Adipocyte (in vitro differentiated cells): ENCODE measurements around the gene B3GNT5.
A peak's percentile ranks its signal among the peaks of the same experiment; 100 is the strongest.

Source experiments
- DNase-seq: peaks from one replicate; pipeline ENCODE4 v3.0.0-alpha.2; 2015; ENCODE audit warnings: low read depth
- H3K27me3 ChIP-seq: replicated peaks from 2 replicates; pipeline ENCODE4 v1.7.0; 2013; ENCODE audit warnings: mild to moderate bottlenecking, low read length, moderate library complexity; ENCODE audit not compliant: control insufficient read depth, insufficient read depth
- H3K36me3 ChIP-seq: 2 replicates; pipeline ENCODE4 v1.7.0; 2013; ENCODE audit warnings: low read length, mild to moderate bottlenecking, moderate library complexity; ENCODE audit not compliant: control insufficient read depth, insufficient read depth, severe bottlenecking
- H3K4me1 ChIP-seq: 2 replicates; pipeline ENCODE4 v1.7.0; 2013; ENCODE audit warnings: mild to moderate bottlenecking, low read length, moderate library complexity; ENCODE audit not compliant: control insufficient read depth, insufficient read depth
- H3K4me3 ChIP-seq: 2 replicates; pipeline ENCODE4 v1.7.0; 2013; ENCODE audit warnings: mild to moderate bottlenecking, low read length, moderate library complexity
- H3K9ac ChIP-seq: 2 replicates; pipeline ENCODE4 v1.7.0; 2013; ENCODE audit warnings: mild to moderate bottlenecking, low read length, moderate library complexity
- H3K9me3 ChIP-seq: 2 replicates; pipeline ENCODE4 v1.7.0; 2013; ENCODE audit warnings: mild to moderate bottlenecking, low read length, moderate library complexity; ENCODE audit not compliant: control insufficient read depth

Gene B3GNT5

GRCh38 chr3:183268366-183268765, 15.3 kb downstream of the B3GNT5 start:
- Histone ChIP-seq H3K9me3 (no peaks in the 10 kb centered on the region), H3K27me3 (no peaks in the 10 kb centered on the region), H3K4me3 (no peak overlapping the region), H3K4me1 (peaks cover 19% of the 10 kb centered on the region), H3K9ac (no peak overlapping the region), H3K36me3 (no peaks in the 10 kb centered on the region)
- no peak for DNase-seq

DNA sequence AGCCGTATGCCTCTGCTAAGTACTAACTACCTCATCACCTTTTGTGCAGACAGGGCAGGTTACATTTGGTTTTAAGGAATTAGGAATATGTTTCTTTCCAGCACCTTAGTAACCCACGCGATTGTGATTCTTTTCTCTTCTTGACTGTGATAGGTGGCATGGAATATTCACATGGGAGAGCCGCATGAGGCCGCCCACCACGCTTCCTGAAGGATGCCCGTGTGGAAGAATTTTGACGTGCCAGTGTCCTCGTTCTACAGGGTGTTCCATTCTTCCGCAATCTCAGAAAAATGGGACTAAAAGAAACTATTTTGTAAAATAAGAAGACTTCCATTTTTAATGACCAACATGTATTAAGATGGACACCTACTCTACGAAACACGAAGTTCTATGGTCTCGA, 16.3 kb downstream of the B3GNT5 start:
- Histone ChIP-seq H3K4me3 (no peak overlapping the region), H3K9ac (no peak overlapping the region), H3K4me1 (peaks cover 19% of the 10 kb centered on the region), H3K27me3 (no peaks in the 10 kb centered on the region), H3K36me3 (no peaks in the 10 kb centered on the region), H3K9me3 (no peaks in the 10 kb centered on the region)
- DNase-seq = no peak

DNA sequence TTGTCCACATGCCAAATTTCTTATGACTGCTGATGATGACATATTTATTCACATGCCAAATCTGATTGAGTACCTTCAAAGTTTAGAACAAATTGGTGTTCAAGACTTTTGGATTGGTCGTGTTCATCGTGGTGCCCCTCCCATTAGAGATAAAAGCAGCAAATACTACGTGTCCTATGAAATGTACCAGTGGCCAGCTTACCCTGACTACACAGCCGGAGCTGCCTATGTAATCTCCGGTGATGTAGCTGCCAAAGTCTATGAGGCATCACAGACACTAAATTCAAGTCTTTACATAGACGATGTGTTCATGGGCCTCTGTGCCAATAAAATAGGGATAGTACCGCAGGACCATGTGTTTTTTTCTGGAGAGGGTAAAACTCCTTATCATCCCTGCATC, 17.3 kb downstream of the B3GNT5 start:
- H3K4me3 ChIP-seq = no peak overlapping the region
- H3K9me3 ChIP-seq = no peaks in the 10 kb centered on the region
- no peaks in the 10 kb centered on the region for H3K27me3 ChIP-seq
- no peak overlapping the region for H3K9ac ChIP-seq
- DNase-seq = no peak
- peaks cover 17% of the 10 kb centered on the region for H3K4me1 ChIP-seq
- H3K36me3 ChIP-seq = no peaks in the 10 kb centered on the region

- no peak for DNase-seq
- no peaks in the 10 kb centered on the region for H3K9me3 ChIP-seq
- no peaks in the 10 kb centered on the region for H3K27me3 ChIP-seq
- H3K9ac ChIP-seq = no peak overlapping the region
- peaks cover 14% of the 10 kb centered on the region for H3K4me1 ChIP-seq
- no peak overlapping the region for H3K4me3 ChIP-seq
- H3K36me3 ChIP-seq = no peaks in the 10 kb centered on the region
These were observed 19.1 kb downstream of the B3GNT5 start for GRCh38 chr3:183272142-183272541.

- H3K9me3 ChIP-seq = no peaks in the 10 kb centered on the region
- no peak overlapping the region for H3K4me3 ChIP-seq
- no peak for DNase-seq
- no peaks in the 10 kb centered on the region for H3K36me3 ChIP-seq
- H3K9ac ChIP-seq = no peak overlapping the region
- peaks cover 14% of the 10 kb centered on the region for H3K4me1 ChIP-seq
- H3K27me3 ChIP-seq = no peaks in the 10 kb centered on the region
These were observed 19.7 kb downstream of the B3GNT5 start for GRCh38 chr3:183272791-183273190.

- H3K36me3 ChIP-seq = no peaks in the 10 kb centered on the region
- no peaks in the 10 kb centered on the region for H3K27me3 ChIP-seq
These were observed 21.6 kb downstream of the B3GNT5 start for GRCh38 chr3:183274609-183275008.

DNA sequence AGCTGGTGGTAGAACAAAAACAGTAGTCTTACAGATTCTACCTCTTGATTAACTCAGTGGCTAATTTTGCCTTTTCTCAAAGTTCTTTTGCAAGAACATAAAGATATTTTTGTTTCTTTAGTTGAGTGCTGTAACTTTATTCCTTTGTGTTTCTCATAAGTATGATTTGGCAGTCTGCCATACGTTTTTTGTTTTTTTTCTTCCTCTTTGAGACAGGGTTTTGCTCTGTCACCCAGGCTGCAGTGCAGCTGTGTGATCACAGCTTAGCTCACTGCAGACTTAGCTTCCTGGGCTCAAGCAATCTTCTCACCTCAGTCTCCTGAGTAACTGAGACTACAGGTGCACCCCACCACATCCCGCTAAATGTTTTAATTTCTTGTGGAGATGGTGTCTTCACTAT, 22.4 kb downstream of the B3GNT5 start:
- Histone ChIP-seq H3K9me3 (no peaks in the 10 kb centered on the region), H3K36me3 (no peaks in the 10 kb centered on the region), H3K27me3 (no peaks in the 10 kb centered on the region), H3K9ac (no peak overlapping the region), H3K4me1 (peaks cover 21% of the 10 kb centered on the region), H3K4me3 (no peak overlapping the region)
- peak; percentile 89 for DNase-seq

More at GRCh38 chr3:183274609-183275008, 21.6 kb downstream of the B3GNT5 start:
- no peaks in the 10 kb centered on the region for H3K9me3 ChIP-seq
- peaks cover 21% of the 10 kb centered on the region for H3K4me1 ChIP-seq
- no peak for DNase-seq
- H3K9ac ChIP-seq = no peak overlapping the region
- H3K4me3 ChIP-seq = no peak overlapping the region

- H3K9ac ChIP-seq = no peak overlapping the region
- peaks cover 21% of the 10 kb centered on the region for H3K4me1 ChIP-seq
- no peak for DNase-seq
- no peaks in the 10 kb centered on the region for H3K27me3 ChIP-seq
- no peaks in the 10 kb centered on the region for H3K36me3 ChIP-seq
- H3K4me3 ChIP-seq = no peak overlapping the region
- H3K9me3 ChIP-seq = no peaks in the 10 kb centered on the region
These were observed 22.9 kb downstream of the B3GNT5 start for GRCh38 chr3:183275937-183276336.

DNA sequence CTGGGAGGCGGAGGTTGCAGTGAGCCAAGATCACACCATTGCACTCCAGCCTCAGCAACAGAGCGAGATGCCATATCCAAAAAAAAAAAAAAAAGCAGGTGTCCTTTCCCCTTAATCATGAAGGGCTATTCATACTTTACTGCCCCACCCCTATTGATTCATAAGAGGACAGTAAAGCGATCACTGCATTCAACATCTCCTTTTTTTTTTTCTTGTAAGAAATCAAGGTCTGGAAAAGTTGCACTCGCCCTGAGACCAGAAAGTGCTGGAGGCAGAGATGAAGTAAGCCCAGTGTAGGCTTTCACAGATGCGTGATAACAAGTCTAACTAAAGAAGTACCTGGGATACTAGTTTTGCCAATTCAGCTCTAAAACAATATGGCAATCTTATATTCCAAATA, 24.2 kb downstream of the B3GNT5 start:
- Histone ChIP-seq H3K27me3 (no peaks in the 10 kb centered on the region), H3K36me3 (no peaks in the 10 kb centered on the region), H3K9ac (no peak overlapping the region), H3K4me3 (no peak overlapping the region), H3K4me1 (peaks cover 21% of the 10 kb centered on the region), H3K9me3 (no peaks in the 10 kb centered on the region)
- DNase-seq = no peak

DNA sequence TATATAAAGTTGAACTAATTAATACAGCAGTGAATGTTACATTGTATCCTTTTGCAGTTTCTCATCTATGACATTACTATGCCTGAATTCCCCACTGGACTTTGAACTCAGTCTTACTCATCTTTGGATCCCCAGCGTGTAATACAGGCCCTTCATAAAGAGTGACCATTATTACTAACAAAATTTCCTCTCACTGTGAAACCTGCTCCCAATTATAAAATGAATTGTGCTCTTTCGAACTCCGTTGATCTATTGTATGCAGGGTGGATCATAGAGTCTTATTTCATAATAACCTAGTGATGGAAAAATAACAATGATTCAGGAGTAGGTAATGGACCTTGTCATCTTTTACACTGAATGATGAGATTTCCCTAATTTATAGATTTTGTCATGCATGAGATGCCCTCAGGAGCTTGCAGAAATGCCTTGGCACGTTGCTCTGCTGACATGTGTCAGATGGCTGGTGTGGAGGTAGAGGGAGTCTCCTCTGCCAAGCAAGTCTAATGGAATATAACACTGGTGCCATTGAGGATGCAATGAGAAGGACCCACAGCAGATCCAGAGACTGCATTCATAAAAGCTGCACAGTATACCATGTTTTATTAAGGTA, 25.5 kb downstream of the B3GNT5 start:
- Histone ChIP-seq H3K27me3 (no peaks in the 10 kb centered on the region), H3K4me1 (peaks cover 21% of the 10 kb centered on the region), H3K9ac (no peak overlapping the region), H3K9me3 (no peaks in the 10 kb centered on the region), H3K4me3 (no peak overlapping the region), H3K36me3 (no peaks in the 10 kb centered on the region)
- DNase-seq = no peak

GRCh38 chr3:183279371-183279770, 26.3 kb downstream of the B3GNT5 start:
- no peaks in the 10 kb centered on the region for H3K27me3 ChIP-seq
- DNase-seq = no peak
- no peaks in the 10 kb centered on the region for H3K36me3 ChIP-seq
- H3K4me1 ChIP-seq = peaks cover 27% of the 10 kb centered on the region
- H3K4me3 ChIP-seq = no peak overlapping the region
- no peaks in the 10 kb centered on the region for H3K9me3 ChIP-seq
- no peak overlapping the region for H3K9ac ChIP-seq

DNA sequence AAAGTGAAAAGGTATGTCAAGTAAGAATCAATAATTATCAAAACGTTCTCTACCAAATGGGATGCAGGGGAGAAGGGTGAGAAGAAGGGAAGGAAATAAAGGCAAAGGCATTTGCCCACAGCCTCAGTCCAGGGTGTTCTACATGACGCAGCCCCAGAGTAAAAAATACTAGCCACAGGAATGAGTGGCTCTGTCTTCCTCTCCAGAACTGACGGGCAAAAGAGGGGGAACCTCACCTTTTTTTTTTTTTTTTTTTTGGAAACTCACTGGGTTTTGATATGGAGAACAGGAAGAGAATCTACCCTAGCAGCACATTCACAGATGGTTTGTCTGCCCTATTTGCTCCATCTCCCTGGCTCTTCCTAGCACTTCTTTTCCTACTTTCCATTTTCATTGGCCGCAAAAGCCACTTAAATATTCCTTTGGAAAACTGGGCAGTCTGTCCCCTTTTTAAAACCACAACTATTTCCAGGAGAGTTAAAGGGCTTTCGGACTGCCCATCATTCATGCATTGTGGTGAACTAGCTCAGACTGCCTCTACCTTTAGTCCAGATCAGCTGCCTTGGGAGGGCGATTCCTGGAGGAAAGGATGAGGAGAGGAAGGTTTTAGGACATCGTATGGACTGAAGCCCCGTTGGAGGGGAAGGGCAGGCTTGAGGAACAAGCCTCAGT, 28.2 kb downstream of the B3GNT5 start:
- DNase-seq = no peak
- no peaks in the 10 kb centered on the region for H3K36me3 ChIP-seq

More for the DNA sequence above, 28.2 kb downstream of the B3GNT5 start:
- H3K4me1 ChIP-seq = peaks cover 31% of the 10 kb centered on the region
- no peak overlapping the region for H3K9ac ChIP-seq
- H3K27me3 ChIP-seq = no peaks in the 10 kb centered on the region
- H3K9me3 ChIP-seq = no peaks in the 10 kb centered on the region
- H3K4me3 ChIP-seq = no peak overlapping the region
